K562 (cell line): ENCODE data around the gene GP1BB. TPM values are rescaled to one million over a fixed set of nuclear protein-coding genes. Genes with fewer than 3 reads are reported as not detected.

Experiments
- ARID4B ChIP-seq: sonication (generic); formaldehyde crosslinking; IDR thresholded peaks from 2 replicates; pipeline ENCODE4 v1.8.0; 2022; ENCODE audit warnings: mild to moderate bottlenecking, missing genetic modification reagents
- CREB3L1 ChIP-seq: fragments of 450-650 bp; IDR thresholded peaks from 2 replicates; pipeline ENCODE4 v1.6.1; 2014; ENCODE audit warnings: low read depth, mild to moderate bottlenecking, moderate library complexity, borderline replicate concordance
- GTF2A2 ChIP-seq: IDR thresholded peaks from 2 replicates; pipeline ENCODE4 v1.6.1; 2016; ENCODE audit warnings: mild to moderate bottlenecking, missing genetic modification characterization, missing compliant biosample characterization
- MTA1 ChIP-seq: fragments of 450-650 bp; IDR thresholded peaks from 2 replicates; pipeline ENCODE4 v1.6.1; 2017; ENCODE audit warnings: borderline replicate concordance
- POLR2B ChIP-seq: fragments of 450-650 bp; IDR thresholded peaks from 2 replicates; pipeline ENCODE4 v1.6.1; 2018; ENCODE audit warnings: low read depth; ENCODE audit not compliant: partially characterized antibody
- REST ChIP-seq, 2 experiments: fragments of 450-650 bp; formaldehyde crosslinking in 1 of 2; IDR thresholded peaks; 2 replicates each; pipeline versions ENCODE4 v1.4.0 to v1.6.1; 2014 to 2020; ENCODE audit warnings: mild to moderate bottlenecking in 2 of 2, borderline replicate concordance in 1 of 2, low read depth in 1 of 2
- THAP12 ChIP-seq: fragments of 250-450 bp; sonication (Bioruptor Pico); IDR thresholded peaks from 2 replicates; pipeline ENCODE4 v1.9.0; 2021; ENCODE audit warnings: mild to moderate bottlenecking, inconsistent platforms
- polyA plus RNA-seq, 8 experiments: library from polyadenylated mRNA; depleted of rRNA in 4 of 8; stranded (reverse) in 5 of 8; unstranded in 3 of 8; fragments of >200 nt; fragmentation: Nextera tagmentation in 2 of 8; fragmentation: Illumina TruSeq in 1 of 8; extraction: Ambion mirVana in 2 of 8; extraction: Trizol in 1 of 8; gene quantifications; 2 replicates each; pipeline versions ENCODE4 v1.2.1 to v1.2.3, GENCODE V29; 2011 to 2014; ENCODE audit warnings: inconsistent platforms in 1 of 8, missing spikeins in 1 of 8
- total RNA-seq, 7 experiments: library from RNA; depleted of rRNA in 6 of 7; stranded (reverse); fragments of >200 nt in 6 of 7; fragmentation: Illumina TruSeq in 2 of 7; extraction: Trizol in 2 of 7; gene quantifications; 2 replicates each; pipeline versions ENCODE4 v1.2.1 to v1.2.3, GENCODE V29; 2011 to 2021; ENCODE audit warnings: low replicate concordance in 1 of 7

GP1BB gene
- total and polyA plus RNA-seq, 9 of the 15 experiments (the other 6 are each of a cell fraction or from before 2014, with no cell fraction given) = 0.69 to 162 (median 2.8) TPM

GRCh38 chr22:19718456-19719049, 4.8 kb upstream of the GP1BB start (continued):
- TF ChIP-seq THAP12 = peak; percentile 90
- TF ChIP-seq MTA1 = no peak
- peak; percentile 45; the same call in 1 of the 2 replicates for TF ChIP-seq GTF2A2 (tag)
- TF ChIP-seq POLR2B = peak; percentile 83
- no peak for TF ChIP-seq CREB3L1
- no peak for TF ChIP-seq REST (IDR thresholded peaks at IDR 0.05; ENCODE audit: borderline replicate concordance)
- no peak for TF ChIP-seq REST (CRISPR knock-in tag; IDR thresholded peaks at IDR 0.05; ENCODE audit: low read depth)
- no peak for TF ChIP-seq ARID4B
